H9 (cell line): ENCODE results near the gene UFSP1. TPM values are rescaled to one million over a fixed set of nuclear protein-coding genes. Genes with fewer than 3 reads are reported as not detected.

Source experiments
- DNase-seq: peaks from one replicate; pipeline ENCODE4 v3.0.0-alpha.2; 2017
- H2AFZ ChIP-seq: one replicate; pipeline ENCODE4 v1.6.1; 2013; ENCODE audit warnings: mild to moderate bottlenecking, low read length, control low read depth, moderate library complexity
- H2AK5ac ChIP-seq: 2 replicates; pipeline ENCODE4 v1.6.1; 2013; ENCODE audit warnings: low read length, control low read depth, mixed read lengths; ENCODE audit not compliant: insufficient read length
- H2BK120ac ChIP-seq: one replicate; pipeline ENCODE4 v1.6.1; 2013; ENCODE audit warnings: low read depth, mild to moderate bottlenecking, low read length, control low read depth, inconsistent platforms; ENCODE audit not compliant: poor library complexity, severe bottlenecking
- H2BK12ac ChIP-seq: 2 replicates; pipeline ENCODE4 v1.6.1; 2013; ENCODE audit warnings: low read length, control low read depth, mixed read lengths, low read depth; ENCODE audit not compliant: insufficient read length
- H2BK15ac ChIP-seq: 2 replicates; pipeline ENCODE4 v1.6.1; 2013; ENCODE audit warnings: low read depth, low read length, control low read depth
- H2BK20ac ChIP-seq: one replicate; pipeline ENCODE4 v1.6.1; 2013; ENCODE audit warnings: low read depth, mild to moderate bottlenecking, low read length, control low read depth, inconsistent platforms; ENCODE audit not compliant: poor library complexity, severe bottlenecking
- H2BK5ac ChIP-seq: 2 replicates; pipeline ENCODE4 v1.6.1; 2013; ENCODE audit warnings: low read length, control low read depth, mixed read lengths; ENCODE audit not compliant: insufficient read length
- H3K14ac ChIP-seq: 2 replicates; pipeline ENCODE4 v1.6.1; 2013; ENCODE audit warnings: low read length, control low read depth; ENCODE audit not compliant: insufficient read depth
- H3K18ac ChIP-seq: 2 replicates; pipeline ENCODE4 v1.6.1; 2013; ENCODE audit warnings: low read depth, mild to moderate bottlenecking, mixed read lengths, low read length, control low read depth; ENCODE audit not compliant: insufficient read length
- H3K23ac ChIP-seq: 2 replicates; pipeline ENCODE4 v1.6.1; 2013; ENCODE audit warnings: low read length, control low read depth, mixed read lengths, low read depth; ENCODE audit not compliant: insufficient read length
- H3K23me2 ChIP-seq: 2 replicates; pipeline ENCODE4 v1.6.1; 2013; ENCODE audit warnings: low read depth, mild to moderate bottlenecking, mixed read lengths, low read length, control low read depth; ENCODE audit not compliant: insufficient read length, poor library complexity, severe bottlenecking
- H3K27ac ChIP-seq: 2 replicates; pipeline ENCODE4 v1.5.1; 2013; ENCODE audit warnings: low read length, control low read depth, mixed read lengths, low read depth; ENCODE audit not compliant: insufficient read length
- H3K27me3 ChIP-seq: 2 replicates; pipeline ENCODE4 v1.6.1; 2013; ENCODE audit warnings: low read length, control low read depth, inconsistent platforms; ENCODE audit not compliant: insufficient read depth
- H3K4ac ChIP-seq: 2 replicates; pipeline ENCODE4 v1.6.1; 2013; ENCODE audit warnings: low read depth, mild to moderate bottlenecking, control low read depth, inconsistent platforms, low read length, moderate library complexity
- H3K4me1 ChIP-seq: 2 replicates; pipeline ENCODE4 v1.6.1; 2013; ENCODE audit warnings: low read length, control low read depth, inconsistent platforms; ENCODE audit not compliant: insufficient read depth
- H3K4me2 ChIP-seq: 2 replicates; pipeline ENCODE4 v1.6.1; 2013; ENCODE audit warnings: low read length, control low read depth, mixed read lengths; ENCODE audit not compliant: insufficient read length, insufficient read depth
- H3K56ac ChIP-seq: 2 replicates; pipeline ENCODE4 v1.6.1; 2013; ENCODE audit warnings: low read depth, mild to moderate bottlenecking, mixed read lengths, low read length, control low read depth; ENCODE audit not compliant: insufficient read length
- H3K79me1 ChIP-seq: 2 replicates; pipeline ENCODE4 v1.6.1; 2013; ENCODE audit warnings: low read depth, mild to moderate bottlenecking, moderate library complexity, low read length, control low read depth, inconsistent platforms; ENCODE audit not compliant: insufficient read depth, poor library complexity, severe bottlenecking
- H3K79me2 ChIP-seq: 2 replicates; pipeline ENCODE4 v1.6.1; 2013; ENCODE audit warnings: low read length, control low read depth, inconsistent platforms; ENCODE audit not compliant: insufficient read depth
- H3K9ac ChIP-seq: 2 replicates; pipeline ENCODE4 v1.6.1; 2013; ENCODE audit warnings: low read length, control low read depth, mixed read lengths; ENCODE audit not compliant: insufficient read length; ENCODE audit errors: extremely low read depth
- H3K9me3 ChIP-seq: one replicate; pipeline ENCODE4 v1.6.1; 2013; ENCODE audit warnings: low read depth, low read length, inconsistent platforms; ENCODE audit not compliant: control insufficient read depth
- H3T11ph ChIP-seq: one replicate; pipeline ENCODE4 v1.6.1; 2013; ENCODE audit warnings: mild to moderate bottlenecking, low read length, control low read depth, inconsistent platforms
- H4K20me1 ChIP-seq: one replicate; pipeline ENCODE4 v1.6.1; 2013; ENCODE audit not compliant: control insufficient read depth, insufficient read length, insufficient read depth
- H4K5ac ChIP-seq: 2 replicates; pipeline ENCODE4 v1.6.1; 2013; ENCODE audit warnings: low read depth, mild to moderate bottlenecking, mixed read lengths, low read length, control low read depth; ENCODE audit not compliant: insufficient read length
- H4K8ac ChIP-seq: replicated peaks from 2 replicates; pipeline ENCODE4 v1.6.1; 2013; ENCODE audit warnings: low read length, control low read depth, mixed read lengths, low read depth; ENCODE audit not compliant: insufficient read length
- H4K91ac ChIP-seq: 2 replicates; pipeline ENCODE4 v1.6.1; 2013; ENCODE audit warnings: low read depth, mild to moderate bottlenecking, moderate library complexity, mixed read lengths, low read length, control low read depth; ENCODE audit not compliant: insufficient read length
- H3K27ac Mint-ChIP-seq, 3 experiments: 2 replicates in 2 of 3; 3 replicates in 1 of 3; pipeline ENCODE4 v1.8.0; 2020 to 2021; ENCODE audit warnings: mixed read lengths in 3 of 3, mild to moderate bottlenecking in 1 of 3, moderate library complexity in 1 of 3
- H3K27me3 Mint-ChIP-seq: 2 replicates; pipeline ENCODE4 v1.8.0; 2021; ENCODE audit warnings: low read depth, mild to moderate bottlenecking, moderate library complexity, mixed read lengths
- H3K36me3 Mint-ChIP-seq, 3 experiments: 2 replicates in 2 of 3; 3 replicates in 1 of 3; pipeline ENCODE4 v1.8.0; 2020 to 2021; ENCODE audit warnings: low read depth in 3 of 3, mixed read lengths in 3 of 3; ENCODE audit not compliant: insufficient read depth in 1 of 3
- H3K4me1 Mint-ChIP-seq, 2 experiments: 2 replicates each; pipeline ENCODE4 v1.8.0; 2020; ENCODE audit warnings: mixed read lengths in 2 of 2
- H3K4me3 Mint-ChIP-seq, 2 experiments: 2 replicates in 1 of 2; 3 replicates in 1 of 2; pipeline ENCODE4 v1.8.0; 2020 to 2021; ENCODE audit warnings: mild to moderate bottlenecking in 2 of 2, mixed read lengths in 2 of 2, moderate library complexity in 1 of 2
- H3K9me3 Mint-ChIP-seq, 2 experiments: 2 replicates in 1 of 2; 3 replicates in 1 of 2; pipeline ENCODE4 v1.8.0; 2020; ENCODE audit warnings: mild to moderate bottlenecking in 2 of 2, mixed read lengths in 2 of 2, moderate library complexity in 1 of 2
- CTCF ChIP-seq: fragments of 200-600 bp; sonication (generic); conservative IDR thresholded peaks from 3 replicates; pipeline ENCODE4 v1.8.0; 2021; ENCODE audit warnings: antibody characterized with exemption, mild to moderate bottlenecking
- WGBS: extraction: QIAGEN DNeasy Blood & Tissue Kit; methylation state at CpG from one replicate; pipeline ENCODE4 v1.1.7; 2013; ENCODE audit warnings: missing lambda C conversion rate, low lambda C conversion rate, mixed read lengths; ENCODE audit not compliant: insufficient read length; ENCODE audit errors: extremely low coverage; 5-methylcytosine and 5-hydroxymethylcytosine counted together
- total RNA-seq: library from RNA; stranded (reverse); gene quantifications from 2 replicates; pipeline ENCODE4 v1.2.1, GENCODE V29; 2021

The UFSP1 gene
- total RNA-seq, 1 experiment from 2014 or later = 4.3 TPM

GRCh38 chr7:100914879-100915447, 25.4 kb upstream of the UFSP1 start:
- Histone ChIP-seq H3K14ac (no peak overlapping the region), H4K8ac (no peak overlapping the region), H4K5ac (no peak overlapping the region), H2BK20ac (no peak overlapping the region), H3K9ac (no peak overlapping the region), H3K27me3 (no peaks in the 10 kb centered on the region), H4K20me1 (no peaks in the 10 kb centered on the region), H3K4me2 (no peak overlapping the region), H3K4me1 (0 out of 2 replicates have a peak, but pooled peaks cover 2% of the 10 kb centered on the region), H3K56ac (no peak overlapping the region), H3K23me2 (no peaks in the 10 kb centered on the region), H4K91ac (no peak overlapping the region), H3K9me3 (no peaks in the 10 kb centered on the region), H2AK5ac (no peak overlapping the region), H3K23ac (no peak overlapping the region), H2AFZ (no peak overlapping the region), H3K27ac (no peak overlapping the region), H3T11ph (no peak overlapping the region), H2BK120ac (no peak overlapping the region), H2BK12ac (no peak overlapping the region), H2BK15ac (no peak overlapping the region), H3K79me1 (no peaks in the 10 kb centered on the region), H2BK5ac (no peak overlapping the region), H3K79me2 (no peaks in the 10 kb centered on the region), H3K4ac (no peak overlapping the region), H3K18ac (no peak overlapping the region)
- Mint-ChIP-seq H3K27me3 (no peaks in the 10 kb centered on the region; the same call in 1 of the 2 replicates), H3K36me3 (no peaks in the 10 kb centered on the region; a peak in 1 of 7 replicates), H3K4me1 (peaks cover 12 to 20% of the 10 kb centered on the region in 2 experiments), H3K27ac (no peak overlapping the region), H3K4me3 (no peak overlapping the region), H3K9me3 (no peaks in the 10 kb centered on the region; a peak in 2 of 5 replicates)
- no peak for TF ChIP-seq CTCF
- WGBS = no CpG with 5 or more reads among the region's 8 CpGs
- DNase-seq = no peak
